HG02970 (cell line): ENCODE measurements around the gene CD79B.
"Not testable (repeated sequence)": the region's sequence is repeated elsewhere in the genome, so short reads cannot be mapped to it uniquely, and the experiment has no call there.

Experiments
- ATAC-seq: cut with Tn5 transposase; IDR thresholded peaks from one replicate; pipeline ENCODE4 v1.9.1; 2021; ENCODE audit warnings: mild to moderate bottlenecking, moderate library complexity, moderate number of reproducible peaks; ENCODE audit not compliant: unreplicated experiment, low FRiP score

CD79B gene

GRCh38 chr17:63882626-63883126 is 49.5 kb downstream of the CD79B start:
- not testable (repeated sequence) for ATAC-seq

GRCh38 chr17:63881935-63882601 is 50.1 kb downstream of the CD79B start, which contains the start of gene GH2:
Gene GH2 (minus strand): TSS chr17:63881944. CDS start chr17:63881801, 143 bp downstream.
- ATAC-seq, result no peak

- not testable (repeated sequence) for ATAC-seq
Measured at GRCh38 chr17:63881337-63881736, 50.8 kb downstream of the CD79B start.

- ATAC-seq, result no peak
Measured at GRCh38 chr17:63880706-63881105, 51.4 kb downstream of the CD79B start.
